HCT116 (cell line): ENCODE data around the gene PCAT7.

ENCODE experiments used
- ATF3 ChIP-seq: IDR thresholded peaks from 2 replicates; pipeline ENCODE4 v1.6.1; 2012
- CTCF ChIP-seq, 3 experiments: fragments of 200-600 bp in 1 of 3; sonication (generic) in 1 of 3; IDR thresholded peaks in 2 of 3; conservative IDR thresholded peaks in 1 of 3; 2 replicates each; pipeline ENCODE4 v1.5.1; 2012 to 2017; ENCODE audit warnings: low read depth in 2 of 3, low read length in 2 of 3, antibody characterized with exemption in 1 of 3, borderline replicate concordance in 1 of 3, control low read depth in 1 of 3, mild to moderate bottlenecking in 1 of 3, mixed read lengths in 1 of 3, mixed run types in 1 of 3, moderate library complexity in 1 of 3; ENCODE audit not compliant: insufficient read depth in 1 of 3
- TF ChIP-seq, protein P1 (sequence below): IDR thresholded peaks from 2 replicates; pipeline ENCODE4 v1.6.1; 2011; ENCODE audit warnings: mild to moderate bottlenecking, low read length, moderate library complexity; ENCODE audit not compliant: insufficient replicate concordance; ENCODE audit errors: extremely low read depth

DNA sequence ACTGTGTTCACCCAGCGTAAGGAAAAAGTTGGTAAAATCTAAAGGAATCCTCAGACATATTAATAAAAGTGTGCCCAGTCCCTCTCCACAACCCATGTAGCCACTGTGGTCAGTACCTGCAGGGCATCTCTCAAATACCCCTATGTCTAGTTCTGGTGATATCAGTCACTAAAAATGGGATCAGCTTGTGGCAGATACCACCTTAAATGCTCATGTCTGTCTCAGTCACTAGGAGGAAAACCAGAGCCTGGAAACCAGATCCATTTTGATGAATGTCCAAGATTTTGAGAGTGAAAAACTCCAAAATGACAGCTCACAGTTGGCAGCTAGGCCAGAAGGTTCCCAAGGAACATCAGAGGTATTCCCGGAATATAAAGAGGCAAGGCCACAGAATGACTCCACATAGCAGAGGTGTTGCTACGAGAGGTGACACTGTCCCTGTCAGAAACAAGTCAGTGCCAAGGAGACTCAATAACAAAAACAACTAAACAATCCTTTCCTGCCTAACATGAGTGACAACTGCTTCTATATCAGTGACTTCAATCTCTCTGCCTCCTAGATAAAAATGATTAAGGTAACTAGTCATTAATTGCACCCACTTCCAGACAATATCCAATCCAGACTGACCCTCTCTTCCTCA lies 13.5 kb downstream of the PCAT7 start:
- no peak for TF ChIP-seq CTCF (IDR thresholded peaks at IDR 0.05 in 2 of 3, conservative IDR thresholded peaks at IDR 0.05 in 1 of 3; ENCODE audit: borderline replicate concordance in 1 of 3, insufficient read depth in 1 of 3, low read depth in 2 of 3, low read length in 2 of 3)
- TF ChIP-seq ATF3: no peak
- TF ChIP-seq, protein P1, sequence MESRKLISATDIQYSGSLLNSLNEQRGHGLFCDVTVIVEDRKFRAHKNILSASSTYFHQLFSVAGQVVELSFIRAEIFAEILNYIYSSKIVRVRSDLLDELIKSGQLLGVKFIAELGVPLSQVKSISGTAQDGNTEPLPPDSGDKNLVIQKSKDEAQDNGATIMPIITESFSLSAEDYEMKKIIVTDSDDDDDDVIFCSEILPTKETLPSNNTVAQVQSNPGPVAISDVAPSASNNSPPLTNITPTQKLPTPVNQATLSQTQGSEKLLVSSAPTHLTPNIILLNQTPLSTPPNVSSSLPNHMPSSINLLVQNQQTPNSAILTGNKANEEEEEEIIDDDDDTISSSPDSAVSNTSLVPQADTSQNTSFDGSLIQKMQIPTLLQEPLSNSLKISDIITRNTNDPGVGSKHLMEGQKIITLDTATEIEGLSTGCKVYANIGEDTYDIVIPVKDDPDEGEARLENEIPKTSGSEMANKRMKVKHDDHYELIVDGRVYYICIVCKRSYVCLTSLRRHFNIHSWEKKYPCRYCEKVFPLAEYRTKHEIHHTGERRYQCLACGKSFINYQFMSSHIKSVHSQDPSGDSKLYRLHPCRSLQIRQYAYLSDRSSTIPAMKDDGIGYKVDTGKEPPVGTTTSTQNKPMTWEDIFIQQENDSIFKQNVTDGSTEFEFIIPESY: no peak
